ENCODE measurements around the gene DOCK9. TPM values are rescaled to one million over a fixed set of nuclear protein-coding genes. Genes with fewer than 3 reads are reported as not detected.

DOCK9 gene
- total RNA-seq, 1 experiment from 2014 or later: 36.6 TPM

DNA sequence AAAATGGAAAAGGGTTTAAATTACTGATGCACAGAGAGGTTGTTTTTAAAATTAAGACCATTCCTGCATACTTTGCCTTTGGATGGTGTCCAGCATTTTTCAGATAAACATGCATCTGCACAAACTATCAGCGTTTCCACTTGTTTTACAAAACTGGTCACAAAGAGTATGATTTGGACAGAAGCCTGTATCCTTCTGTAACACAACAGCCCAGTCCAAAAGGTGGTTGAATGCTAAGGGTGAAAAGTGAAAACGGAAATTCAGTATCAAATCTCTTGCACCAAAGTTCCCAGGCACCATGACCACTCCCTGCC, 21.7 kb upstream of the DOCK9 start (continued):
- TF ChIP-seq GTF2I (CRISPR knock-in tag; conservative IDR thresholded peaks at IDR 0.05) (no peak), FOXP1 (CRISPR knock-in tag; IDR thresholded peaks at IDR 0.05; ENCODE audit: borderline replicate concordance) (no peak), ZNF416 (CRISPR knock-in tag; IDR thresholded peaks at IDR 0.05) (no peak)
- TF ChIP-seq, protein P1, sequence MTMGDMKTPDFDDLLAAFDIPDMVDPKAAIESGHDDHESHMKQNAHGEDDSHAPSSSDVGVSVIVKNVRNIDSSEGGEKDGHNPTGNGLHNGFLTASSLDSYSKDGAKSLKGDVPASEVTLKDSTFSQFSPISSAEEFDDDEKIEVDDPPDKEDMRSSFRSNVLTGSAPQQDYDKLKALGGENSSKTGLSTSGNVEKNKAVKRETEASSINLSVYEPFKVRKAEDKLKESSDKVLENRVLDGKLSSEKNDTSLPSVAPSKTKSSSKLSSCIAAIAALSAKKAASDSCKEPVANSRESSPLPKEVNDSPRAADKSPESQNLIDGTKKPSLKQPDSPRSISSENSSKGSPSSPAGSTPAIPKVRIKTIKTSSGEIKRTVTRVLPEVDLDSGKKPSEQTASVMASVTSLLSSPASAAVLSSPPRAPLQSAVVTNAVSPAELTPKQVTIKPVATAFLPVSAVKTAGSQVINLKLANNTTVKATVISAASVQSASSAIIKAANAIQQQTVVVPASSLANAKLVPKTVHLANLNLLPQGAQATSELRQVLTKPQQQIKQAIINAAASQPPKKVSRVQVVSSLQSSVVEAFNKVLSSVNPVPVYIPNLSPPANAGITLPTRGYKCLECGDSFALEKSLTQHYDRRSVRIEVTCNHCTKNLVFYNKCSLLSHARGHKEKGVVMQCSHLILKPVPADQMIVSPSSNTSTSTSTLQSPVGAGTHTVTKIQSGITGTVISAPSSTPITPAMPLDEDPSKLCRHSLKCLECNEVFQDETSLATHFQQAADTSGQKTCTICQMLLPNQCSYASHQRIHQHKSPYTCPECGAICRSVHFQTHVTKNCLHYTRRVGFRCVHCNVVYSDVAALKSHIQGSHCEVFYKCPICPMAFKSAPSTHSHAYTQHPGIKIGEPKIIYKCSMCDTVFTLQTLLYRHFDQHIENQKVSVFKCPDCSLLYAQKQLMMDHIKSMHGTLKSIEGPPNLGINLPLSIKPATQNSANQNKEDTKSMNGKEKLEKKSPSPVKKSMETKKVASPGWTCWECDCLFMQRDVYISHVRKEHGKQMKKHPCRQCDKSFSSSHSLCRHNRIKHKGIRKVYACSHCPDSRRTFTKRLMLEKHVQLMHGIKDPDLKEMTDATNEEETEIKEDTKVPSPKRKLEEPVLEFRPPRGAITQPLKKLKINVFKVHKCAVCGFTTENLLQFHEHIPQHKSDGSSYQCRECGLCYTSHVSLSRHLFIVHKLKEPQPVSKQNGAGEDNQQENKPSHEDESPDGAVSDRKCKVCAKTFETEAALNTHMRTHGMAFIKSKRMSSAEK (CRISPR knock-in tag; IDR thresholded peaks at IDR 0.05; ENCODE audit: borderline replicate concordance): no peak
- TF ChIP-seq, protein P2, sequence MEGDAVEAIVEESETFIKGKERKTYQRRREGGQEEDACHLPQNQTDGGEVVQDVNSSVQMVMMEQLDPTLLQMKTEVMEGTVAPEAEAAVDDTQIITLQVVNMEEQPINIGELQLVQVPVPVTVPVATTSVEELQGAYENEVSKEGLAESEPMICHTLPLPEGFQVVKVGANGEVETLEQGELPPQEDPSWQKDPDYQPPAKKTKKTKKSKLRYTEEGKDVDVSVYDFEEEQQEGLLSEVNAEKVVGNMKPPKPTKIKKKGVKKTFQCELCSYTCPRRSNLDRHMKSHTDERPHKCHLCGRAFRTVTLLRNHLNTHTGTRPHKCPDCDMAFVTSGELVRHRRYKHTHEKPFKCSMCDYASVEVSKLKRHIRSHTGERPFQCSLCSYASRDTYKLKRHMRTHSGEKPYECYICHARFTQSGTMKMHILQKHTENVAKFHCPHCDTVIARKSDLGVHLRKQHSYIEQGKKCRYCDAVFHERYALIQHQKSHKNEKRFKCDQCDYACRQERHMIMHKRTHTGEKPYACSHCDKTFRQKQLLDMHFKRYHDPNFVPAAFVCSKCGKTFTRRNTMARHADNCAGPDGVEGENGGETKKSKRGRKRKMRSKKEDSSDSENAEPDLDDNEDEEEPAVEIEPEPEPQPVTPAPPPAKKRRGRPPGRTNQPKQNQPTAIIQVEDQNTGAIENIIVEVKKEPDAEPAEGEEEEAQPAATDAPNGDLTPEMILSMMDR (IDR thresholded peaks at IDR 0.05): no peak

DNA sequence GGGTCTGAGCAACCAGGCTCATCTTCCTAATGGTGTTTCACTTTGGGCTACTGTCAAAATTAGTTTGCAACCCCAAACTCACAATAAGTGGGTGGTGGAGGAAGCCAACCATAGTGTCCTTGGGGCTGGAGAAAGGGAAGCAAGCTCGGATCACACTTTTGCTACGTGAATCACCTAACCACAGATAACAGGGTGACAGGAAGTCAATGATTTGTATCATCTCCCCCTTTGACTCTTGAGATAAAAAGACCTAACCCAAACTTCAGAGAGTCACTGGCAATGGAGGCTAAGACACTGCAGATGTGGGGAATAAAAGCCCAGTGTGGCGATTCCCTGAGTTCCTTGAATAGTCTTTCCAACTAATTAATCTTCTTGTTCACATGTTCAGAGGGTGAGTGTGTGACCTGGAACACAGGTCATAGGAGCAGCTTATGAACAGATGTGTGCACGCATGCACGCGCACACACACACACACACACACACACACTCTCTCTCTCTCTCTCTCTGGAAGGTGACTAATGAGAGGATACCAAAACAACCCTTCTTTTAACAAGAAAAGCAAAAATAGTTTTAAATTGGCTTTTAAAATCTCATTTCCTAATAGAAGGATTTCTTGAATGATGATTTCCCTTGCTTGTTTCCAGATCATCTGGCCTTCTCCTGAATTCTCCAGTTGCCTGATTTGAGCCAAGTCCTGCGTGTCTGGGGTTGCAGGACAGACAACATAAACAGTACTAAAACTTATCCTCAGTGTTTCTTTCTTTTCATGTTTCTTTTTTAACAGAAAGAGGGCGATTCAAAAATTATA, 21.2 kb upstream of the DOCK9 start:
- Mint-ChIP-seq H3K36me3 (no peaks in the 10 kb centered on the region), H3K4me1 (peaks cover 46% of the 10 kb centered on the region), H3K9me3 (no peaks in the 10 kb centered on the region), H3K27ac (no peak overlapping the region), H3K27me3 (ENCODE audit: low read depth) (no peaks in the 10 kb centered on the region), H3K4me3 (no peak overlapping the region)
- TF ChIP-seq, protein P3, sequence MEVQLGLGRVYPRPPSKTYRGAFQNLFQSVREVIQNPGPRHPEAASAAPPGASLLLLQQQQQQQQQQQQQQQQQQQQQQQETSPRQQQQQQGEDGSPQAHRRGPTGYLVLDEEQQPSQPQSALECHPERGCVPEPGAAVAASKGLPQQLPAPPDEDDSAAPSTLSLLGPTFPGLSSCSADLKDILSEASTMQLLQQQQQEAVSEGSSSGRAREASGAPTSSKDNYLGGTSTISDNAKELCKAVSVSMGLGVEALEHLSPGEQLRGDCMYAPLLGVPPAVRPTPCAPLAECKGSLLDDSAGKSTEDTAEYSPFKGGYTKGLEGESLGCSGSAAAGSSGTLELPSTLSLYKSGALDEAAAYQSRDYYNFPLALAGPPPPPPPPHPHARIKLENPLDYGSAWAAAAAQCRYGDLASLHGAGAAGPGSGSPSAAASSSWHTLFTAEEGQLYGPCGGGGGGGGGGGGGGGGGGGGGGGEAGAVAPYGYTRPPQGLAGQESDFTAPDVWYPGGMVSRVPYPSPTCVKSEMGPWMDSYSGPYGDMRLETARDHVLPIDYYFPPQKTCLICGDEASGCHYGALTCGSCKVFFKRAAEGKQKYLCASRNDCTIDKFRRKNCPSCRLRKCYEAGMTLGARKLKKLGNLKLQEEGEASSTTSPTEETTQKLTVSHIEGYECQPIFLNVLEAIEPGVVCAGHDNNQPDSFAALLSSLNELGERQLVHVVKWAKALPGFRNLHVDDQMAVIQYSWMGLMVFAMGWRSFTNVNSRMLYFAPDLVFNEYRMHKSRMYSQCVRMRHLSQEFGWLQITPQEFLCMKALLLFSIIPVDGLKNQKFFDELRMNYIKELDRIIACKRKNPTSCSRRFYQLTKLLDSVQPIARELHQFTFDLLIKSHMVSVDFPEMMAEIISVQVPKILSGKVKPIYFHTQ (CRISPR knock-in tag; IDR thresholded peaks at IDR 0.05): no peak
- TF ChIP-seq, protein P4, sequence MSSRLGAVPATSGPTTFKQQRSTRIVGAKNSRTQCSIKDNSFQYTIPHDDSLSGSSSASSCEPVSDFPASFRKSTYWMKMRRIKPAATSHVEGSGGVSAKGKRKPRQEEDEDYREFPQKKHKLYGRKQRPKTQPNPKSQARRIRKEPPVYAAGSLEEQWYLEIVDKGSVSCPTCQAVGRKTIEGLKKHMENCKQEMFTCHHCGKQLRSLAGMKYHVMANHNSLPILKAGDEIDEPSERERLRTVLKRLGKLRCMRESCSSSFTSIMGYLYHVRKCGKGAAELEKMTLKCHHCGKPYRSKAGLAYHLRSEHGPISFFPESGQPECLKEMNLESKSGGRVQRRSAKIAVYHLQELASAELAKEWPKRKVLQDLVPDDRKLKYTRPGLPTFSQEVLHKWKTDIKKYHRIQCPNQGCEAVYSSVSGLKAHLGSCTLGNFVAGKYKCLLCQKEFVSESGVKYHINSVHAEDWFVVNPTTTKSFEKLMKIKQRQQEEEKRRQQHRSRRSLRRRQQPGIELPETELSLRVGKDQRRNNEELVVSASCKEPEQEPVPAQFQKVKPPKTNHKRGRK (CRISPR knock-in tag; IDR thresholded peaks at IDR 0.05; ENCODE audit: borderline replicate concordance): no peak
- CTCF ChIA-PET: no interaction called here
- DNase-seq (ENCODE audit: low spot score) (no peak), ATAC-seq (no peak)
- POLR2A ChIA-PET: no interaction called here

DNA sequence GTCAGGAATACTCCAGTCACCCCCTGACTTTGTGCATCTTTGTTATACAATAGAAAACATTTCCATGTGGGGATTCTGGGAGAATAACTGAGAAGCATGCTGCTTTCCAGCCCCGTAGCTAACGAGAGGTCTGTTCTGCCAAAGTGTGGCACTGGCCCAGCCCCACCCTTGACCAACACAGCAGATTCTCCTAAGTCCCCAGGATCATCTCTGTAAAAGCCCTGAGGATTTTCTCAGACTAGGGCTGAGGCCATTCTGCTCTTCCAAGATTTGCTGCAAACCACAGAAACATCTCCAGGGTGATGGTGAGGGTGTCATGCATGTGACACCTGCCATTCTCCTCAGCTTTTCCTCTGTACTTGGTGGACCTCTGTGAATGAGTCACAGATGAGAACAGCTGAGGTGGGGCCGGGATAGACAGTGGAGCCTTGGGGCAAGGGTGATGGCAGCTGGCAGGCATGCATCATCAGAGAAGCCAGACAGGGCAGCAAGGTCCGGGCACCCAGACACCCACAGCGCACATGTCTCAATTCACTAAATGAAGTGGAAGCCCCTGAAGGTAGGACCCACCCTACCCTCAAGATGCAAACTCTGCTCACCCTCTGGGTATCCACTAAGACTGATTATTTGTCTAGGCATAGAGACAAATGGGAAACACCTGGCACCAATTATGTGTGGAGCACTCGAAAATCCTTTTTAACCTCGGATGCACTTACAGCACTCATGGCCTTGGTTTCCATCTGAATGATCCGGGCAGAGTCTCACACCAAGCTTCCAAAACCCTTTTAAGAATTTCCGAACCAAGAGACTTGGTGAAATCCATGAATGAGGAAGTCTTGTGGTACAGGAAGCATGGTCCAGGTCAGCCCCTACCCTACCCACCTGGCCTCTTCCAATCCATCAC, 20.1 kb upstream of the DOCK9 start:
- peaks cover 45% of the 10 kb centered on the region for H3K4me1 Mint-ChIP-seq
- ChIA-PET POLR2A (no interaction called here), CTCF (no interaction called here)
- no peak overlapping the region for H3K27ac Mint-ChIP-seq
- H3K36me3 Mint-ChIP-seq: no peaks in the 10 kb centered on the region
- H3K9me3 Mint-ChIP-seq: no peaks in the 10 kb centered on the region
- no peak overlapping the region for H3K4me3 Mint-ChIP-seq
- TF ChIP-seq ZNF317 (CRISPR knock-in tag; IDR thresholded peaks at IDR 0.05; ENCODE audit: borderline replicate concordance, low read depth): no peak
- ATAC-seq: no peak
- no peak for DNase-seq (ENCODE audit: low spot score)
- H3K27me3 Mint-ChIP-seq (ENCODE audit: low read depth): no peaks in the 10 kb centered on the region

All from WTC11 (cell line).